WTC11 (cell line): ENCODE data around the gene LAPTM5. TPM values are rescaled to one million over a fixed set of nuclear protein-coding genes. Genes with fewer than 3 reads are reported as not detected.
A peak's percentile ranks its signal among the peaks of the same experiment; 100 is the strongest.

Source experiments
- ATAC-seq: fragments of 200-7000 bp; cut with Tn5 transposase; 2 replicates; pipeline ENCODE4 v1.10.0; 2021; ENCODE audit warnings: mild to moderate bottlenecking, moderate library complexity
- CTCF ChIA-PET: fragments of 300-600 bp; sonication (Branson Sonifier 250); formaldehyde crosslinking; loops from one replicate; lab custom pipeline; 2021; ENCODE audit warnings: antibody characterized with exemption; lab: Charles Lee
- POLR2A ChIA-PET: fragments of 350-600 bp; sonication (Branson Sonifier 250); formaldehyde crosslinking; loops from one replicate; lab custom pipeline; 2021; ENCODE audit warnings: antibody characterized with exemption; lab: Charles Lee
- DNase-seq: peaks from one replicate; pipeline ENCODE4 v3.0.0; 2021; ENCODE audit warnings: low spot score
- H3K27ac Mint-ChIP-seq: 2 replicates; pipeline ENCODE4 v1.8.0; 2021; ENCODE audit warnings: mixed read lengths
- H3K27me3 Mint-ChIP-seq: 2 replicates; pipeline ENCODE4 v1.8.0; 2021; ENCODE audit warnings: low read depth, mild to moderate bottlenecking, moderate library complexity, mixed read lengths
- H3K36me3 Mint-ChIP-seq: 2 replicates; pipeline ENCODE4 v1.8.0; 2021; ENCODE audit warnings: mixed read lengths
- H3K4me1 Mint-ChIP-seq: 2 replicates; pipeline ENCODE4 v1.8.0; 2022; ENCODE audit warnings: mixed read lengths
- H3K4me3 Mint-ChIP-seq: 2 replicates; pipeline ENCODE4 v1.8.0; 2021; ENCODE audit warnings: mild to moderate bottlenecking, moderate library complexity, mixed read lengths
- H3K9me3 Mint-ChIP-seq: 2 replicates; pipeline ENCODE4 v1.8.0; 2021; ENCODE audit warnings: mixed read lengths
- CBFB ChIP-seq: sonication (generic); formaldehyde crosslinking; IDR thresholded peaks from 2 replicates; pipeline ENCODE4 v1.8.1; 2022; ENCODE audit warnings: mild to moderate bottlenecking, low read depth, missing genetic modification reagents
- CREB1 ChIP-seq: sonication (generic); formaldehyde crosslinking; IDR thresholded peaks from 2 replicates; pipeline ENCODE4 v1.8.0; 2023; ENCODE audit warnings: mild to moderate bottlenecking, missing genetic modification reagents
- EMX1 ChIP-seq: fragments of 250-450 bp; sonication (Bioruptor Pico); IDR thresholded peaks from 2 replicates; pipeline ENCODE4 v1.8.0; 2021; ENCODE audit warnings: mild to moderate bottlenecking
- ERG ChIP-seq: fragments of 250-450 bp; sonication (Bioruptor Pico); IDR thresholded peaks from 2 replicates; pipeline ENCODE4 v1.8.0; 2021; ENCODE audit warnings: mild to moderate bottlenecking
- ESRRA ChIP-seq: sonication (generic); formaldehyde crosslinking; IDR thresholded peaks from 2 replicates; pipeline ENCODE4 v1.8.1; 2022; ENCODE audit warnings: mild to moderate bottlenecking, missing genetic modification reagents, borderline replicate concordance
- FOXP1 ChIP-seq: sonication (generic); formaldehyde crosslinking; IDR thresholded peaks from 2 replicates; pipeline ENCODE4 v1.8.0; 2022; ENCODE audit warnings: missing genetic modification reagents, mild to moderate bottlenecking, moderate library complexity, borderline replicate concordance
- GABPB1 ChIP-seq: sonication (generic); formaldehyde crosslinking; IDR thresholded peaks from 2 replicates; pipeline ENCODE4 v1.8.1; 2023; ENCODE audit warnings: mild to moderate bottlenecking, missing genetic modification reagents
- GTF2I ChIP-seq: fragments of 250-450 bp; sonication (Bioruptor Pico); conservative IDR thresholded peaks from 2 replicates; pipeline ENCODE4 v1.4.0; 2021; ENCODE audit warnings: mild to moderate bottlenecking
- MXD4 ChIP-seq: fragments of 250-450 bp; sonication (Bioruptor Pico); IDR thresholded peaks from 2 replicates; pipeline ENCODE4 v1.8.0; 2021; ENCODE audit warnings: mild to moderate bottlenecking, moderate library complexity, borderline replicate concordance
- SMAD3 ChIP-seq: sonication (generic); formaldehyde crosslinking; IDR thresholded peaks from 2 replicates; pipeline ENCODE4 v1.8.0; 2022; ENCODE audit warnings: missing genetic modification reagents, mild to moderate bottlenecking, borderline replicate concordance
- ZNF219 ChIP-seq: sonication (generic); formaldehyde crosslinking; IDR thresholded peaks from 2 replicates; pipeline ENCODE4 v1.8.0; 2023; ENCODE audit warnings: missing genetic modification reagents, mild to moderate bottlenecking, borderline replicate concordance
- ZSCAN18 ChIP-seq: fragments of 250-450 bp; sonication (Bioruptor Pico); IDR thresholded peaks from 2 replicates; pipeline ENCODE4 v2.1.2; 2022; ENCODE audit warnings: mild to moderate bottlenecking, moderate library complexity
- total RNA-seq: library from RNA; stranded (reverse); gene quantifications from 3 replicates; pipeline ENCODE4 v1.2.3, GENCODE V29; 2021
- TF ChIP-seq, protein P1 (sequence below): sonication (generic); formaldehyde crosslinking; IDR thresholded peaks from 2 replicates; pipeline ENCODE4 v1.8.1; 2022; ENCODE audit warnings: mild to moderate bottlenecking, missing genetic modification reagents, moderate library complexity, borderline replicate concordance
- TF ChIP-seq, protein P2 (sequence below): sonication (generic); formaldehyde crosslinking; IDR thresholded peaks from 2 replicates; pipeline ENCODE4 v1.8.1; 2023; ENCODE audit warnings: mild to moderate bottlenecking, missing genetic modification reagents, moderate library complexity

The LAPTM5 gene
- total RNA-seq, 1 experiment from 2014 or later, result 1.3 TPM

GRCh38 chr1:30805304-30806003, 47.9 kb upstream of the LAPTM5 start:
- Mint-ChIP-seq H3K27ac (no peak overlapping the region), H3K4me3 (no peak overlapping the region), H3K9me3 (no peaks in the 10 kb centered on the region), H3K36me3 (no peaks in the 10 kb centered on the region), H3K27me3 (peaks cover 7% of the 10 kb centered on the region), H3K4me1 (peaks cover 61% of the 10 kb centered on the region)
- ATAC-seq (no peak), DNase-seq (no peak)
- POLR2A ChIA-PET, result no interaction called here
- CTCF ChIA-PET, result interaction anchor here (0.9 to 13.6 kb wide), 13 partner anchors 9 to 103 kb away, joined by 3 to 606 read pairs (median 13); partner anchors contain the start of gene SDC3
- TF ChIP-seq SMAD3 (CRISPR knock-in tag) (no peak), ERG (CRISPR knock-in tag) (no peak), ZNF219 (CRISPR knock-in tag) (no peak), FOXP1 (CRISPR knock-in tag) (no peak)

GRCh38 chr1:30804822-30805221, 47.2 kb upstream of the LAPTM5 start:
- peaks cover 55% of the 10 kb centered on the region for H3K4me1 Mint-ChIP-seq
- CTCF ChIA-PET, result interaction anchor here (0.9 to 13.6 kb wide), 16 partner anchors 11 to 125 kb away, joined by 3 to 606 read pairs (median 12); partner anchors contain the start of gene SDC3
- H3K4me3 Mint-ChIP-seq, result no peak overlapping the region
- no peaks in the 10 kb centered on the region for H3K36me3 Mint-ChIP-seq
- peaks cover 7% of the 10 kb centered on the region for H3K27me3 Mint-ChIP-seq
- no peak for ATAC-seq
- H3K27ac Mint-ChIP-seq, result no peak overlapping the region
- POLR2A ChIA-PET, result no interaction called here
- no peaks in the 10 kb centered on the region for H3K9me3 Mint-ChIP-seq
- no peak for DNase-seq
- TF ChIP-seq GTF2I, result peak; percentile 63; the same call in 1 of the 2 replicates
- TF ChIP-seq EMX1 (CRISPR knock-in tag), result no peak
- TF ChIP-seq ZSCAN18 (CRISPR knock-in tag), result no peak
- TF ChIP-seq, all 79 proteins: peak for 1

- POLR2A ChIA-PET, result interaction anchor here (1.3 kb wide), 1 partner anchor 107 kb away, joined by 4 read pairs; no protein-coding TSS in a partner anchor
- H3K4me3 Mint-ChIP-seq, result no peak overlapping the region
- peak; percentile 15 for ATAC-seq
- H3K27ac Mint-ChIP-seq, result no peak overlapping the region
- H3K27me3 Mint-ChIP-seq, result peaks cover 7% of the 10 kb centered on the region
- H3K36me3 Mint-ChIP-seq, result no peaks in the 10 kb centered on the region
- DNase-seq, result no peak
- H3K9me3 Mint-ChIP-seq, result no peaks in the 10 kb centered on the region
- TF ChIP-seq GABPB1 (CRISPR knock-in tag) (no peak), CBFB (CRISPR knock-in tag) (no peak), MXD4 (CRISPR knock-in tag) (no peak), ESRRA (CRISPR knock-in tag) (no peak), CREB1 (CRISPR knock-in tag) (no peak)
- TF ChIP-seq, protein P1, sequence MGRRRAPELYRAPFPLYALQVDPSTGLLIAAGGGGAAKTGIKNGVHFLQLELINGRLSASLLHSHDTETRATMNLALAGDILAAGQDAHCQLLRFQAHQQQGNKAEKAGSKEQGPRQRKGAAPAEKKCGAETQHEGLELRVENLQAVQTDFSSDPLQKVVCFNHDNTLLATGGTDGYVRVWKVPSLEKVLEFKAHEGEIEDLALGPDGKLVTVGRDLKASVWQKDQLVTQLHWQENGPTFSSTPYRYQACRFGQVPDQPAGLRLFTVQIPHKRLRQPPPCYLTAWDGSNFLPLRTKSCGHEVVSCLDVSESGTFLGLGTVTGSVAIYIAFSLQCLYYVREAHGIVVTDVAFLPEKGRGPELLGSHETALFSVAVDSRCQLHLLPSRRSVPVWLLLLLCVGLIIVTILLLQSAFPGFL, result no peak
- TF ChIP-seq, protein P2, sequence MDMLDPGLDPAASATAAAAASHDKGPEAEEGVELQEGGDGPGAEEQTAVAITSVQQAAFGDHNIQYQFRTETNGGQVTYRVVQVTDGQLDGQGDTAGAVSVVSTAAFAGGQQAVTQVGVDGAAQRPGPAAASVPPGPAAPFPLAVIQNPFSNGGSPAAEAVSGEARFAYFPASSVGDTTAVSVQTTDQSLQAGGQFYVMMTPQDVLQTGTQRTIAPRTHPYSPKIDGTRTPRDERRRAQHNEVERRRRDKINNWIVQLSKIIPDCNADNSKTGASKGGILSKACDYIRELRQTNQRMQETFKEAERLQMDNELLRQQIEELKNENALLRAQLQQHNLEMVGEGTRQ, result no peak
- TF ChIP-seq, all 79 proteins: peak for 0
- CTCF ChIA-PET, result interaction anchor here (0.9 to 13.6 kb wide), 16 partner anchors 14 to 125 kb away, joined by 3 to 606 read pairs (median 12); partner anchors contain the start of gene SDC3
- H3K4me1 Mint-ChIP-seq, result peaks cover 50% of the 10 kb centered on the region
Observed at GRCh38 chr1:30804352-30804751, 46.8 kb upstream of the LAPTM5 start.
